Left lung (tissue), 10 donors: ENCODE measurements around the gene DAP. TPM values are rescaled to one million over a fixed set of nuclear protein-coding genes. Genes with fewer than 3 reads are reported as not detected.

Experiments used
- ATAC-seq: fragments of 200-7000 bp; cut with Tn5 transposase; one replicate; pipeline ENCODE4 v1.9.1; 2020; ENCODE audit warnings: moderate library complexity
- DNase-seq, 4 donors: peaks; one replicate each; pipeline ENCODE4 v3.0.0-alpha.2; 2013 to 2020
- H3K27ac ChIP-seq, 2 donors: fragments of 200-600 bp; sonication (generic) in 1 of 2; one replicate each; pipeline versions ENCODE4 v1.5.0 to v1.8.0; 2020 to 2021
- H3K27me3 ChIP-seq, 2 donors: fragments of 200-600 bp; sonication (generic) in 1 of 2; one replicate each; pipeline versions ENCODE4 v1.5.0 to v1.8.0; 2020 to 2021
- H3K36me3 ChIP-seq, 2 donors: fragments of 200-600 bp; sonication (generic) in 1 of 2; one replicate each; pipeline versions ENCODE4 v1.5.0 to v1.8.0; 2020 to 2021
- H3K4me1 ChIP-seq, 2 donors: fragments of 200-600 bp; one replicate each; pipeline ENCODE4 v1.8.0; 2021
- H3K4me3 ChIP-seq, 2 donors: fragments of 200-600 bp; sonication (generic) in 1 of 2; one replicate each; pipeline versions ENCODE4 v1.5.0 to v1.8.0; 2020 to 2021; ENCODE audit warnings: mild to moderate bottlenecking in 1 of 2
- H3K9me3 ChIP-seq, 2 donors: fragments of 200-600 bp; sonication (generic) in 1 of 2; one replicate each; pipeline versions ENCODE4 v1.5.0 to v1.8.0; 2020 to 2021
- intact Hi-C, 2 donors: fragments of 100-400 bp; cut with DNase I; formaldehyde crosslinking; loops; one replicate each; pipeline versions ENCODE4 v1.11.2 to v1.14.2; 2022
- polyA plus RNA-seq, 6 donors: library from polyadenylated mRNA; unstranded; fragments of 120-200 nt; gene quantifications; one replicate each; pipeline ENCODE4 v1.2.1, GENCODE V29; 2013; ENCODE audit not compliant: insufficient read length in 6 of 6
- total RNA-seq, 2 donors: library from RNA; stranded (reverse); fragmentation: NEBNext Ultra II Directional; extraction: Animal tissue kit (Norgen Biotek cat#: 25700); gene quantifications; one replicate each; pipeline ENCODE4 v1.2.1, GENCODE V29; 2021
- TF ChIP-seq, protein P1 (sequence below), 2 donors: fragments of 200-600 bp; sonication (generic) in 1 of 2; IDR thresholded peaks; one replicate each; pipeline versions ENCODE4 v1.5.0 to v1.8.0; 2021; ENCODE audit warnings: antibody characterized with exemption in 2 of 2
- donor health status: DM: no; HTN: yes; CAD: no.
- donor health status: DM: no; HTN: no; CAD: no.

DAP gene
- total and polyA plus RNA-seq, 8 donors, result 78.5 to 125 (median 107) TPM

GRCh38 chr5:10704949-10705621 is 55.9 kb downstream of the DAP start:
- H3K36me3 ChIP-seq, result peaks cover 0 to 4% of the 10 kb centered on the region in 2 donors
- no peak for DNase-seq
- peak overlapping the region in 1 of 2 donors; percentile 60 for H3K27ac ChIP-seq
- no peaks in the 10 kb centered on the region for H3K27me3 ChIP-seq
- intact Hi-C loops, result no loop called here
- ATAC-seq, result peak; percentile 15
- TF ChIP-seq, protein P1, sequence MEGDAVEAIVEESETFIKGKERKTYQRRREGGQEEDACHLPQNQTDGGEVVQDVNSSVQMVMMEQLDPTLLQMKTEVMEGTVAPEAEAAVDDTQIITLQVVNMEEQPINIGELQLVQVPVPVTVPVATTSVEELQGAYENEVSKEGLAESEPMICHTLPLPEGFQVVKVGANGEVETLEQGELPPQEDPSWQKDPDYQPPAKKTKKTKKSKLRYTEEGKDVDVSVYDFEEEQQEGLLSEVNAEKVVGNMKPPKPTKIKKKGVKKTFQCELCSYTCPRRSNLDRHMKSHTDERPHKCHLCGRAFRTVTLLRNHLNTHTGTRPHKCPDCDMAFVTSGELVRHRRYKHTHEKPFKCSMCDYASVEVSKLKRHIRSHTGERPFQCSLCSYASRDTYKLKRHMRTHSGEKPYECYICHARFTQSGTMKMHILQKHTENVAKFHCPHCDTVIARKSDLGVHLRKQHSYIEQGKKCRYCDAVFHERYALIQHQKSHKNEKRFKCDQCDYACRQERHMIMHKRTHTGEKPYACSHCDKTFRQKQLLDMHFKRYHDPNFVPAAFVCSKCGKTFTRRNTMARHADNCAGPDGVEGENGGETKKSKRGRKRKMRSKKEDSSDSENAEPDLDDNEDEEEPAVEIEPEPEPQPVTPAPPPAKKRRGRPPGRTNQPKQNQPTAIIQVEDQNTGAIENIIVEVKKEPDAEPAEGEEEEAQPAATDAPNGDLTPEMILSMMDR (IDR thresholded peaks at IDR 0.05), result no peak
- H3K4me1 ChIP-seq, result peaks cover 6 to 44% of the 10 kb centered on the region in 2 donors
- H3K9me3 ChIP-seq, result no peaks in the 10 kb centered on the region
- H3K4me3 ChIP-seq, result no peak overlapping the region

DNA sequence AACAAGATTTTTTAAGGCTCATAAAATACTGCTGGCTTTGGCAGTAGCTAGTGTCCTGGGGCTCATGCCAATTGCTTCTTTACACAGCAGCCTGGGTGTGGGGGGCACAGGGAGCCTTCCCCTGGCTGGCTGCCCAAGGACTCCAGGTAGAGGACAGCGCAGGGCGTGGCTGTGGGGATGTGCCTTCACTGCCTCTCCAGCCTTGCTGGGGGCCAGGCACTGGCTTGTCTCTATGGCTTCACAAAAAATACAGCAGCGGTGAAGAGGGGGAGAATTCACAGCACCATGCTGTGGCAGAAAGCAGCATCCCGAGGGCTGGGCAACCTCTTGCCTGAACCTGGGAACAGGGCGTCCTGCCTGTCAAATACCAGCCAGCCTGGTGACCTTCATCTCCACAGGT is 57.4 kb downstream of the DAP start:
- ATAC-seq (no peak), DNase-seq (no peak)
- H3K27me3 ChIP-seq, result no peaks in the 10 kb centered on the region
- no peaks in the 10 kb centered on the region for H3K9me3 ChIP-seq
- H3K36me3 ChIP-seq, result no peaks in the 10 kb centered on the region
- no peak overlapping the region for H3K4me3 ChIP-seq
- H3K27ac ChIP-seq, result peak overlapping the region in 1 of 2 donors; percentile 38
- H3K4me1 ChIP-seq, result peaks cover 6 to 44% of the 10 kb centered on the region in 2 donors
- intact Hi-C loops, result no loop called here
- TF ChIP-seq, protein P1 (IDR thresholded peaks at IDR 0.05), result no peak

DNA sequence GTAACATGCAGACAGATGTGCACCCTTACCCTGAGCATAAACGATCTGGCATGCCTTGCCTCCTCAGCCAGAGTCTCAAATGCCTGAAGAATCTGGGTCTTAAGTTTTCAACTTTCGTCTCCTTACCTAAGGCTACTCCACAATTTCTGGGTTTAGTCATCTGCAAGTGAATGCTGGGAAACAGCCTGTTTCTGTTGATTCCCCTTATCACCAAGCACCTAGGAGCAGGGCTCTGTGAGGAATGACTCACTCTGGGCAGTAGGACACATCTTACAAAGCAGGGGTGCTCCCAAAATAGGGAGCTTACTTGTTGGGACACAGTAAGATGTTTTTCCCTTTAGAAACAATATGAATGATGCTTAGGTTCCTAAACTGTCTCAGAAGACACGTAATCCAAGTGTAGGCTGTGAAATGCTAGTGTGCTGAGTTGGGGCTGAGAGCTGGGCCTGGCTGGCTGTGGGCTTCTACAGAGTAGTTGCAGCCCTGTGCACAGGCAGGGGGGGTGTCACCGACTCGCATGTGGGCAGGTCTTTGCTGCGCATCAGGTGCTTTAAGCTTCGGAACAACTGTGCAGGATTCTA is 58.0 kb downstream of the DAP start:
- Histone ChIP-seq H3K36me3 (no peaks in the 10 kb centered on the region), H3K4me1 (peaks cover 6 to 44% of the 10 kb centered on the region in 2 donors), H3K27me3 (no peaks in the 10 kb centered on the region), H3K27ac (peak overlapping the region in 1 of 2 donors; percentile 38), H3K9me3 (no peaks in the 10 kb centered on the region), H3K4me3 (no peak overlapping the region)
- TF ChIP-seq, protein P1 (IDR thresholded peaks at IDR 0.05), result no peak
- no peak for DNase-seq
- ATAC-seq, result peak; percentile 63
- intact Hi-C loops, result no loop called here

DNA sequence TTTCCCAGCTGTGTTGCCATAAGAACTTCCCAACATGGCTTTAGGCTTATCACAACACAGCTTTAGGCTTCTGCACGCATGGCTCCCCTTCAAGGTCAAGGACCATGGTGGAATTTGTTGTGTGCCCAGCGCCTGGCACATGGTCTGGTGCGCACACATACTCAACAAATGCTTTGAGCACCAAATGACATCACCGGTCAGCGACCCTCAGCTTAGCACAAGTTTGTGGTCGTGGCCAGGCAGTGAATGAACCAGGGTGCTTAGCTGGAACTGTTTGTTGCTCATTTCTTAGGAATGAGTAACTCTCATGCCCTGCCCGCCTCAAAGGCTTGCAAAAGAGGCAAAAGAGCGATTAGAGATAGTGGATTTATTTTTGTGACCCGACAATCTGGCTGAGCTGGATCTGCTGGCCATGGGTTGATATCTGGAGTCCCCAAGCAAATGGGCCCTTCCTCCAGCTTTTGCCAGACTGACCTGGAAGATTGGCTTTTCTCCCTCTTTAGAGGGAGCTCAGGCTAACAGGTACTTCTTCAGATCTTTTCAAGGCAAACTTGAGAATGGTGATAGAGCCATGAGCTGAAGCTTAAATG is 58.9 kb downstream of the DAP start:
- Histone ChIP-seq H3K27ac (peak overlapping the region in 1 of 2 donors; percentile 13), H3K36me3 (no peaks in the 10 kb centered on the region), H3K9me3 (no peaks in the 10 kb centered on the region), H3K4me3 (no peak overlapping the region), H3K27me3 (no peaks in the 10 kb centered on the region), H3K4me1 (peaks cover 6 to 44% of the 10 kb centered on the region in 2 donors)
- no peak for DNase-seq
- intact Hi-C loops, result no loop called here
- ATAC-seq, result peak; percentile 58
- TF ChIP-seq, protein P1 (IDR thresholded peaks at IDR 0.05), result no peak

GRCh38 chr5:10701567-10702039 is 59.4 kb downstream of the DAP start:
- Histone ChIP-seq H3K4me3 (no peak overlapping the region), H3K27ac (no peak overlapping the region), H3K9me3 (no peaks in the 10 kb centered on the region), H3K36me3 (no peaks in the 10 kb centered on the region), H3K4me1 (peaks cover 6 to 44% of the 10 kb centered on the region in 2 donors), H3K27me3 (no peaks in the 10 kb centered on the region)
- DNase-seq (peak in 2 of 4 donors; percentile 11 to 42), ATAC-seq (peak; percentile 67)
- intact Hi-C loops, result no loop called here
- TF ChIP-seq, protein P1 (IDR thresholded peaks at IDR 0.05), result peak; percentile 56 to 74
